Cardiac fibroblast (primary cell): Measurements from ENCODE around the gene MOGAT3.

Experiments used
- DNase-seq, 2 donors: peaks; one replicate each; pipeline versions ENCODE4 v3.0.0 to v3.0.0-alpha.2; 2010; ENCODE audit warnings: low read depth in 2 of 2
- H3K4me3 ChIP-seq, 2 donors: replicated peaks in 1 of 2; 1 replicate in 1 of 2; 2 replicates in 1 of 2; pipeline ENCODE4 v1.5.1; 2011; ENCODE audit warnings: low read depth in 2 of 2, low read length in 2 of 2, mild to moderate bottlenecking in 2 of 2, moderate library complexity in 1 of 2
- TF ChIP-seq, protein P1 (sequence below): IDR thresholded peaks from one replicate; pipeline ENCODE4 v1.5.1; 2011; ENCODE audit warnings: low read depth, mild to moderate bottlenecking, low read length, inconsistent platforms

MOGAT3 gene

DNA sequence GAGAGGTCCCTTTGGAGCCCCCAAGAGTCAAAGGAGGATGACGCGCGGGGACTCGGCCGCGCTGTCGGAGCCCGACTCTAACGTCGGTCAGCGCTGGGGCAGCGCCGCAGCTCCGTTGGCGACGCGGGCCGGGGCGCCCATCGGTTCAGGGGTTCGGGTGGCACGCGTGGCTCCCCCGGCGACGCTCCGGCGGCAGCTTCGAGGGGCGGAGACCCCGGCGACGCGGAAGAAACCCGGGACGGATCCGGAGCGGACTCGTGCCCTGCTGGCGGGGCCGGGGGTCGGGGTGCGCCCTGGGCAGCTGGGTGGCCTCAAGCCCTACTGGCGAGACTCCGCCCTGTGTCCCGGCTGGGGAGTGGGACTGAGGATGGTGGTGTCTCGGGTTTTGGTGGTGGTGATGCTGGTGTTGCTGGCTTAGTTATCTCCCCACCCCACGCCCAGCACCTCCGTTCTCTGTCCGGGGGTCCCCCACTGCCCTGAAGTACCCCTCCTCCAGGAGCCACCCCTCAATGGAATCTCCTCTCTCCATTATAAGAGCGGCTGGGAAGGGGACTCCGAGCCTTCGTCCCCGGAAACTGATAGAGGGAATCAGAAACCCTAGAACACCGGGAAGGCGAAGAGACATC lies 20.6 kb downstream of the MOGAT3 start, which contains the start of gene NAT16:
NAT16 (minus strand) TSS at position 164 of the 626 bp plus-strand sequence. CDS start 5,486 bp downstream, outside the sequence.
- no peak for DNase-seq
- no peak within 1 kb of the TSS for H3K4me3 ChIP-seq
- TF ChIP-seq, protein P1, sequence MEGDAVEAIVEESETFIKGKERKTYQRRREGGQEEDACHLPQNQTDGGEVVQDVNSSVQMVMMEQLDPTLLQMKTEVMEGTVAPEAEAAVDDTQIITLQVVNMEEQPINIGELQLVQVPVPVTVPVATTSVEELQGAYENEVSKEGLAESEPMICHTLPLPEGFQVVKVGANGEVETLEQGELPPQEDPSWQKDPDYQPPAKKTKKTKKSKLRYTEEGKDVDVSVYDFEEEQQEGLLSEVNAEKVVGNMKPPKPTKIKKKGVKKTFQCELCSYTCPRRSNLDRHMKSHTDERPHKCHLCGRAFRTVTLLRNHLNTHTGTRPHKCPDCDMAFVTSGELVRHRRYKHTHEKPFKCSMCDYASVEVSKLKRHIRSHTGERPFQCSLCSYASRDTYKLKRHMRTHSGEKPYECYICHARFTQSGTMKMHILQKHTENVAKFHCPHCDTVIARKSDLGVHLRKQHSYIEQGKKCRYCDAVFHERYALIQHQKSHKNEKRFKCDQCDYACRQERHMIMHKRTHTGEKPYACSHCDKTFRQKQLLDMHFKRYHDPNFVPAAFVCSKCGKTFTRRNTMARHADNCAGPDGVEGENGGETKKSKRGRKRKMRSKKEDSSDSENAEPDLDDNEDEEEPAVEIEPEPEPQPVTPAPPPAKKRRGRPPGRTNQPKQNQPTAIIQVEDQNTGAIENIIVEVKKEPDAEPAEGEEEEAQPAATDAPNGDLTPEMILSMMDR, result no peak

DNA sequence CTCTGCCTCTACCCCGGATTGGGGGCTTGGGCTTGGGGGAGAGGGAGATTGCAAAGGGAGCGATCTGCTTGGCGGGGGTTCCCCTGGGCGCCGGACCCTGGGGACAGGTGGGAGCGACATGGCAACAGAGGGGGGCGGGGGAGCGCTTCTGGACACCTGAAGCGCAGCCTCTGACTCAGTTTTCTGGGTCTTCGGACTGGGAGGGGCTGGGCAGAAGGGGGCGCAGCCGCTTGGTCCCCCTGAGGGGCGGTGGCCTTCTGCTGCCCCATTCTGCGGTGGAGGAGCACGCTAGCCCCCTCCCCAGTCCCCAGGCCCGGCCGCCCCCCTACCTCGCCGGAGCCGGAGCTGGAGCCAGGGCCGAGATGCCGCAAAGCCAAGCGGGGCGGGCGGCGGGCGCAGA lies 21.1 kb downstream of the MOGAT3 start:
- no peak for DNase-seq
- no peak overlapping the region for H3K4me3 ChIP-seq
- TF ChIP-seq, protein P1, result no peak

DNA sequence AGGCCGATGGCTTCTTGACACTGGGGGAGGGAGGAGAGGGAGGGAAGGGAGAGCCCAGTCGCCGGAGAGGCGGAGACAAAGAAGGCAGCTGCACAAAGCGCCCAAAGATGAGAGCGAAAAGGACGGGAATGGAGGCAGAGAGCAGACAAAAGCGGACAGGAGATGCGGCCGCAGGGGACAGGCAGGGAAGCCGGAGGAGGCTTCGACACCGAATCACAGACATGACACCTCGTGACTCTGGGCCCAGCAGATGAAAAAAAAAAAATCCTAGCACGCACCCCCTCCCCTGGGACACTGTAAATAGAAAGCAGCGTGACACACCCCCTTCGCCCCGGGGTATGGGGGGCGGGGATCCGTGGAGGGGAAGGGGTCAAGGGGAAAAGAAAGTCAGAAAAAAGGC lies 21.7 kb downstream of the MOGAT3 start:
- DNase-seq, result no peak
- TF ChIP-seq, protein P1, result no peak
- H3K4me3 ChIP-seq, result no peak overlapping the region

DNA sequence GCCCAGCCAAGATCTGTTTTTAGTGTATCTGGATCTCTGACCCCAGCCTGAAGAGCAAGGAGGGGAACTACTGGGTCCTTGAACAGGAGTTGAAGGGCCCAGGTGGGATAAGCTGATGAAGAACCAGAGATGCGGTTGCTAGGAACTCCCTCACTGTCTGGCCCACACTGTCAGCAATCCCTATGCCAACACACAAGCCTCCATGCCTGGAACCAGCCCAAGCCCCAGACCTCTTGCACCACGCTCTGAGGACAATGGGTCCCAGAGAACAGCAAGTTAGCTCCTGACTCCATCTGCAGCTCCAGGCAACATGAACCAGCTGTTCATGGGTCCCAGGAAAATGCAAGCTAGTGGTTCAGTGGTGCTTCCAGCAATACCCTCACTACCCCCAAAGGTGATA lies 23.2 kb downstream of the MOGAT3 start:
- DNase-seq, result peak; percentile 33 to 56
- TF ChIP-seq, protein P1, result no peak
- no peak overlapping the region for H3K4me3 ChIP-seq

DNA sequence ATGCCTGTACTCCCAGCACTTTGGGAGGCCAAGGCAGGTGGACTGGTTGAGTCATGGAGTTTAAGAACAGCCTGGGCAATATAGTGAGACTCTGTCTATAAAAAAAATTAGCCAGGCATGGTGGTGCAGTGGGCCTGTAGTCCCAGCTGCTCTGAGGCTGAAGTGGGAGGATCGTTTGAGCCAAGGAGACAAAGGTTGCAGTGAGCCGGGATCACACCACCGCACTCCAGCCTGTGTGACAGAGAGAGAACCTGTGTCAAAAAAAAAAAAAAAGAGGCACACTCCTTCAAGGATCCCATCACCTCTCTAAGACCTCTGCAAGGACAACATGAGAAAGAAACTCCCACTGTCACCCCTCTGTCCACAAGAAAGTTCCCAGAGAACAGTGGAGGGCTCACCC lies 25.2 kb downstream of the MOGAT3 start:
- H3K4me3 ChIP-seq, result no peak overlapping the region
- DNase-seq, result no peak
- TF ChIP-seq, protein P1, result no peak

DNA sequence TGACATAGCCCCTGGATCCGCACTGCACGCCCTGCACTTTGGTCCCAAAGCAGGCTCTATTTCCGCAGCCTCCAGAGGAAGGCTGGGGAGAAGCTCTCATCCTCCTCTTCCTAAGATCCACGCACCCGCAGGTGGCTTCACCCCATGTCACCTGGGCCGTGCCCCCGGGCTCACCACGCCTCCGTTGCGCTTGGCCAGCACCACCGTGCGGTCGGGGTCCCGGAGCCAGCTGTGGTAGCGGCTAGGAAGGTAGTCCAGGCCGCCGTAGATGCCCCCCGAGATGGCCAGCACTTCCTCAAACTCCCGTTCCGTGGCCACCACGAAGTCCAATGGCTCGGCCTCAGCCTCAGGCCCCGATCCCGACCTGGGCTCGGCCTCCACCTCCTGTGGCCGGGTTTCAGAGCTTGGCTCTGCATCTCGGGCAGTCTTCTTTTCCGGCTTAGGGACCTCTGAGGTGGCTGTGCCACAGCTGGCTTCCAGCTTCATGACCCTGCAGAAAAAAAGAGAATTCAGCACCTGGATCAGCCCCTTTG lies 26.4 kb downstream of the MOGAT3 start:
- H3K4me3 ChIP-seq, result no peak overlapping the region
- no peak for DNase-seq
- TF ChIP-seq, protein P1, result no peak
